ENCODE measurements around the gene ZNF718.
"Not testable (repeated sequence)": the region's sequence is repeated elsewhere in the genome, so short reads cannot be mapped to it uniquely, and the experiment has no call there.

Gene ZNF718

GRCh38 chr4:206054-206453, 81.8 kb downstream of the ZNF718 start:
- Histone ChIP-seq H3K9me3 (peaks cover 3% of the 10 kb centered on the region; the same call in 1 of the 2 replicates), H3K27me3 (no peaks in the 10 kb centered on the region), H3K4me1 (no peaks in the 10 kb centered on the region), H3K36me3 (no peaks in the 10 kb centered on the region), H3K4me3 (ENCODE audit: low read depth, low read length) (no peak overlapping the region)
- TF ChIP-seq CTCF (IDR thresholded peaks at IDR 0.05; ENCODE audit: low read depth, low read length) = no peak
- DNase-seq = no peak

- not testable (repeated sequence) for DNase-seq; H3K27me3 ChIP-seq; H3K9me3 ChIP-seq; H3K36me3 ChIP-seq; H3K4me3 ChIP-seq (ENCODE audit: low read depth, low read length); H3K4me1 ChIP-seq
Observed at GRCh38 chr4:208416-209096, 84.3 kb downstream of the ZNF718 start.

GRCh38 chr4:211033-211511, 86.8 kb downstream of the ZNF718 start:
- DNase-seq = no peak

GRCh38 chr4:212438-213188, 88.3 kb downstream of the ZNF718 start:
- Histone ChIP-seq H3K27me3 (no peaks in the 10 kb centered on the region), H3K36me3 (no peaks in the 10 kb centered on the region), H3K4me3 (ENCODE audit: low read depth, low read length) (no peak overlapping the region), H3K9me3 (no peaks in the 10 kb centered on the region), H3K4me1 (no peaks in the 10 kb centered on the region)
- DNase-seq = no peak
- no peak for TF ChIP-seq CTCF (IDR thresholded peaks at IDR 0.05; ENCODE audit: low read depth, low read length)

More at GRCh38 chr4:211033-211511, 86.8 kb downstream of the ZNF718 start:
- no peaks in the 10 kb centered on the region for H3K4me1 ChIP-seq
- no peaks in the 10 kb centered on the region for H3K9me3 ChIP-seq
- no peak for TF ChIP-seq CTCF (IDR thresholded peaks at IDR 0.05; ENCODE audit: low read depth, low read length)
- no peak overlapping the region for H3K4me3 ChIP-seq (ENCODE audit: low read depth, low read length)
- H3K36me3 ChIP-seq = no peaks in the 10 kb centered on the region
- H3K27me3 ChIP-seq = no peaks in the 10 kb centered on the region

- H3K27me3 ChIP-seq; H3K36me3 ChIP-seq; H3K4me3 ChIP-seq (ENCODE audit: low read depth, low read length); H3K9me3 ChIP-seq; DNase-seq; H3K4me1 ChIP-seq: not testable (repeated sequence)
Observed at GRCh38 chr4:213189-213535, 88.9 kb downstream of the ZNF718 start.

Data from BE2C (cell line).